GM18951 (cell line): ENCODE data around the gene P2RY8.
"Not testable (repeated sequence)": the region's sequence is repeated elsewhere in the genome, so short reads cannot be mapped to it uniquely, and the experiment has no call there.

ENCODE experiments used
- POLR2A ChIP-seq: IDR thresholded peaks from 4 replicates; pipeline ENCODE4 v1.6.1; 2011; ENCODE audit warnings: mild to moderate bottlenecking; ENCODE audit not compliant: insufficient read length, insufficient read depth; ENCODE audit errors: extremely low read depth
- in situ Hi-C: fragments of 300-500 bp; cut with MboI; formaldehyde crosslinking; loops from one replicate; pipeline ENCODE4 v1.12.0; 2022; ENCODE audit warnings: low sequenced_read_pairs, mixed read lengths, inconsistent platforms; ENCODE audit not compliant: unreplicated experiment

P2RY8 gene

GRCh38 chrX:1451661-1452515, 85.1 kb downstream of the P2RY8 start:
- no peak for TF ChIP-seq POLR2A
- in situ Hi-C loops = no loop called here

GRCh38 chrX:1451251-1451660, 85.7 kb downstream of the P2RY8 start:
- TF ChIP-seq POLR2A = no peak
- in situ Hi-C loops = no loop called here

GRCh38 chrX:1450361-1451161, 86.4 kb downstream of the P2RY8 start:
- in situ Hi-C loops = no loop called here
- no peak for TF ChIP-seq POLR2A

- in situ Hi-C loops = no loop called here
- TF ChIP-seq POLR2A = no peak
Measured at GRCh38 chrX:1449823-1450149, 87.2 kb downstream of the P2RY8 start.

GRCh38 chrX:1449036-1449822, 87.8 kb downstream of the P2RY8 start:
- no peak for TF ChIP-seq POLR2A
- in situ Hi-C loops = no loop called here

GRCh38 chrX:1448573-1449001, 88.4 kb downstream of the P2RY8 start:
- in situ Hi-C loops = not testable (repeated sequence)

- in situ Hi-C loops = not testable (repeated sequence)
Measured at GRCh38 chrX:1447969-1448572, 88.9 kb downstream of the P2RY8 start.

- in situ Hi-C loops = not testable (repeated sequence)
Measured at GRCh38 chrX:1446984-1447968, 89.7 kb downstream of the P2RY8 start.

- no peak for TF ChIP-seq POLR2A
- in situ Hi-C loops = no loop called here
Measured at GRCh38 chrX:1444561-1445500, 92.2 kb downstream of the P2RY8 start.

- no peak for TF ChIP-seq POLR2A
- in situ Hi-C loops = no loop called here
Measured at GRCh38 chrX:1443496-1444075, 93.4 kb downstream of the P2RY8 start.

GRCh38 chrX:1442724-1443367, 94.1 kb downstream of the P2RY8 start:
- in situ Hi-C loops = no loop called here
- no peak for TF ChIP-seq POLR2A
